MM.1S (cell line): Measurements from ENCODE around the gene APOF.
"Not testable (repeated sequence)": the region's sequence is repeated elsewhere in the genome, so short reads cannot be mapped to it uniquely, and the experiment has no call there.

Source experiments
- DNase-seq: peaks from one replicate; pipeline ENCODE4 v3.0.0-alpha.2; 2015
- H2AFZ ChIP-seq: fragments of 300-600 bp; sonication (generic); 2 replicates; pipeline ENCODE4 v1.6.0; 2016; ENCODE audit warnings: antibody characterized with exemption, low read length
- H3F3A ChIP-seq: fragments of 300-600 bp; sonication (generic); 2 replicates; pipeline ENCODE4 v1.6.1; 2016; ENCODE audit warnings: mild to moderate bottlenecking, antibody characterized with exemption, low read length, moderate library complexity, mixed read lengths; ENCODE audit not compliant: insufficient read depth
- H3K27ac ChIP-seq: fragments of 300-600 bp; sonication (generic); 2 replicates; pipeline ENCODE4 v1.5.1; 2016; ENCODE audit warnings: mild to moderate bottlenecking, low read length
- H3K27me3 ChIP-seq: fragments of 300-600 bp; sonication (generic); replicated peaks from 2 replicates; pipeline ENCODE4 v1.6.0; 2016; ENCODE audit warnings: low read length; ENCODE audit not compliant: insufficient read depth
- H3K36me3 ChIP-seq: fragments of 300-600 bp; sonication (generic); replicated peaks from 2 replicates; pipeline ENCODE4 v1.6.1; 2016; ENCODE audit warnings: mild to moderate bottlenecking, low read length, mixed read lengths; ENCODE audit not compliant: insufficient read depth
- H3K4me1 ChIP-seq: fragments of 300-600 bp; sonication (generic); 2 replicates; pipeline ENCODE4 v1.6.1; 2016; ENCODE audit warnings: low read length, mixed read lengths
- H3K4me2 ChIP-seq: fragments of 300-600 bp; sonication (generic); 2 replicates; pipeline ENCODE4 v1.6.0; 2016; ENCODE audit warnings: low read depth, low read length
- H3K4me3 ChIP-seq: fragments of 300-600 bp; sonication (generic); 2 replicates; pipeline ENCODE4 v1.5.1; 2016; ENCODE audit warnings: low read length, mixed read lengths
- H3K79me2 ChIP-seq: fragments of 300-600 bp; sonication (generic); 2 replicates; pipeline ENCODE4 v1.6.1; 2016; ENCODE audit warnings: mixed run types, low read length, mixed read lengths
- H3K9ac ChIP-seq: fragments of 300-600 bp; sonication (generic); 2 replicates; pipeline ENCODE4 v1.6.1; 2016; ENCODE audit warnings: low read length, mixed read lengths
- H3K9me2 ChIP-seq: fragments of 300-600 bp; sonication (generic); replicated peaks from 2 replicates; pipeline ENCODE4 v1.6.1; 2016; ENCODE audit warnings: mild to moderate bottlenecking, low read length, mixed read lengths; ENCODE audit not compliant: insufficient read depth
- H3K9me3 ChIP-seq: fragments of 300-600 bp; sonication (generic); replicated peaks from 2 replicates; pipeline ENCODE4 v1.6.1; 2016; ENCODE audit warnings: mild to moderate bottlenecking, low read length, mixed read lengths; ENCODE audit not compliant: insufficient read depth
- H4K20me1 ChIP-seq: fragments of 300-600 bp; sonication (generic); 2 replicates; pipeline ENCODE4 v1.6.1; 2016; ENCODE audit warnings: mild to moderate bottlenecking, low read length, moderate library complexity, mixed read lengths; ENCODE audit not compliant: insufficient read depth
- CTCF ChIP-seq: fragments of 300-600 bp; sonication (generic); IDR thresholded peaks from 2 replicates; pipeline ENCODE4 v1.5.1; 2016; ENCODE audit warnings: antibody characterized with exemption, low read length, mixed read lengths
- EZH2 ChIP-seq: fragments of 300-600 bp; sonication (generic); optimal IDR thresholded peaks from 2 replicates; pipeline ENCODE3; 2017; ENCODE audit warnings: low read depth, mild to moderate bottlenecking, antibody characterized with exemption, low read length, mixed read lengths
- EZH2phosphoT487 ChIP-seq: fragments of 300-600 bp; sonication (generic); IDR thresholded peaks from 2 replicates; pipeline ENCODE4 v1.6.1; 2018; ENCODE audit warnings: antibody characterized with exemption, low read length

The APOF gene

DNA sequence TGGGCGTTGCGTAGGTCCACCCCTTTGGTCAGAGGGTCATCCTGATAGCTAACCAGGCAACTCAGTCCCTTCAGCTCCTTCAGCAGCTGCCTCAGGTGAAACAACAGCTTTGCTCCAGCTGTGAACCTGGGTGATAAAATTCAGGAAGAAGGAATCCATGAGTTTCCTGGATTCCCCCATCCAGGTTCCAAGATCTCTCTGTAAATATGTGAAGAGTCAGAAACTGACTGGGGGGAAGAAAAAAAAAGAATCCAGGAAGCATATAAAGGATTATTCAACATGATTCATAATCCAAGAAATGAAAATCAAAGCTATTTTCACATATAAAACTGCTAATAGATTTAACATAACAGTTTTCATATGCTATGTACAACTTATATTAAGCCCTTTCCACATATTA, 11.3 kb downstream of the APOF start:
- TF ChIP-seq CTCF (no peak), EZH2phosphoT487 (no peak), EZH2 (no peak)
- Histone ChIP-seq H3K27me3 (no peaks in the 10 kb centered on the region), H3F3A (no peaks in the 10 kb centered on the region), H3K9ac (no peak overlapping the region), H3K4me1 (no peaks in the 10 kb centered on the region), H4K20me1 (no peaks in the 10 kb centered on the region), H3K4me2 (no peak overlapping the region), H3K36me3 (peaks cover 21% of the 10 kb centered on the region), H2AFZ (no peak overlapping the region), H3K9me2 (no peaks in the 10 kb centered on the region), H3K9me3 (no peaks in the 10 kb centered on the region), H3K4me3 (no peak overlapping the region), H3K27ac (no peak overlapping the region), H3K79me2 (peaks cover 27% of the 10 kb centered on the region)
- DNase-seq, result no peak

DNA sequence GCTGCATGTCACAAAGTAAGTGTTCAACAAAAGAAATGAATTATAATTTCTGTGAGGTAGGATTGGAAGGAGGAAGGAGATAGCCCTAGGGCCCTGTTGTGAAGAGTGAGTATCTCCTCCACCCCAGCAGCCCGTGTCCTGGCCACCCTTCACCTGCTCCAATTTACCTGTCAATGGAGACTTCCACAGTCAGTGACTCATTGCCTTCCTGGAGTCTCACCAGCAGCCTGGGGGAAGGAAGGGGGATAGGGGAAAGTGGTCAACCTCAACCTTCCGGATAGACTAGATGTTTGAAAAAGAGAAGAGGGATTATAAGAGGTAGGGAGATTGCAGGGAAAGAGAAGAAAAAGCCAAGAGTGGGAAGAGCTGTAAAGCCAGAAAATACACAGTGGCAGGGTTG, 12.0 kb downstream of the APOF start:
- DNase-seq, result no peak
- no peak overlapping the region for H3K4me2 ChIP-seq
- H4K20me1 ChIP-seq, result no peaks in the 10 kb centered on the region
- no peak overlapping the region for H3K27ac ChIP-seq
- H3F3A ChIP-seq, result no peaks in the 10 kb centered on the region
- no peak overlapping the region for H2AFZ ChIP-seq
- no peaks in the 10 kb centered on the region for H3K27me3 ChIP-seq
- no peaks in the 10 kb centered on the region for H3K9me3 ChIP-seq
- no peaks in the 10 kb centered on the region for H3K4me1 ChIP-seq
- peaks cover 21% of the 10 kb centered on the region for H3K79me2 ChIP-seq
- H3K4me3 ChIP-seq, result no peak overlapping the region
- no peaks in the 10 kb centered on the region for H3K9me2 ChIP-seq
- H3K36me3 ChIP-seq, result peaks cover 21% of the 10 kb centered on the region
- no peak for TF ChIP-seq EZH2
- no peak for TF ChIP-seq EZH2phosphoT487
- TF ChIP-seq CTCF, result no peak
- no peak overlapping the region for H3K9ac ChIP-seq

DNA sequence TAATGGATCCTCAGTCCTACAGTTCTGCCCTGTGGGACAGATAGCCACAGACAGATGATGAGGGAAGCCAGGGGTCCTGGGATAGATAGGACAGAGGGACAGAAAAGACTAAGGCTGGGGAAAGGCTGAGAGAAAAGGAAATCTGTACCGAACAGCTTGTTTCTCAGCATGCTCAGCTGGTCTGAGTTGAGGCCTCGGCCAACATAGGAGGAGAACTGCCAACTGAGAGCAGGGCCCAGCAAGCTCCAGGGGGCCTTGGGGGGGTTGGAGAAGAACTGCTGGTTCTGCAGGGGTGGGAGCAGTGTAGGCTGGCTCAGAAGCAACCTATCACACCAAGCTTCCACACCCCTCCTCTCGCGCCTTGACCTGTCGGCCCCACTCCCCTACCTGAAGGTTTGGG, 13.9 kb downstream of the APOF start:
- TF ChIP-seq EZH2 (no peak), EZH2phosphoT487 (no peak), CTCF (no peak)
- Histone ChIP-seq H3K4me2 (no peak overlapping the region), H3K4me3 (no peak overlapping the region), H3K79me2 (peaks cover 6% of the 10 kb centered on the region; the same call in 1 of the 2 replicates), H3K27me3 (no peaks in the 10 kb centered on the region), H3K9ac (no peak overlapping the region), H3K36me3 (peaks cover 21% of the 10 kb centered on the region), H3K9me3 (no peaks in the 10 kb centered on the region), H3K27ac (no peak overlapping the region), H3K4me1 (no peaks in the 10 kb centered on the region), H2AFZ (no peak overlapping the region), H3K9me2 (no peaks in the 10 kb centered on the region), H3F3A (no peaks in the 10 kb centered on the region), H4K20me1 (no peaks in the 10 kb centered on the region)
- no peak for DNase-seq

DNA sequence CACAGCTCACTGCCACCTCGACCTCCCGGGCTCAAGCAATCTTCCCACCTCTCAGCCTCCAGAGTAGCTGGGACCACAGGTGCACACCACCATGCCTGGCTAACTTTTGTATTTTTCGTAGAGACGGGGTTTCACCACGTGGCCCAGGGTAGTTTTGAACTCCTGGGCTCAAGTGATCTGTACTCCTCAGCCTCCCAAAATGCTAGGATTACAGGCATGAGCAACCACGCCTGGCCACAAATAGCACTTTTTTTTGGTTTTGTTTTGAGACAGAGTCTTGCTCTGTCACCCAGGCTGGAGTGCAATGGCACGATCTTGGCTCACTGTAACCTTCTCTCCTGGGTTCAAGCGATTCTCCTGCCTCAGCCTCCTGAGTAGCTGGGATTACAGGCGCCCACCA, 15.4 kb downstream of the APOF start:
- H3K9ac ChIP-seq, H3K9me3 ChIP-seq, H2AFZ ChIP-seq, H3K27ac ChIP-seq, H3K4me3 ChIP-seq, H3K4me2 ChIP-seq, H3K27me3 ChIP-seq, H4K20me1 ChIP-seq, H3K4me1 ChIP-seq, H3F3A ChIP-seq, DNase-seq, H3K9me2 ChIP-seq, H3K79me2 ChIP-seq: not testable (repeated sequence)
- peaks cover 17% of the 10 kb centered on the region for H3K36me3 ChIP-seq
